Neural progenitor cell (in vitro differentiated cells): Measurements from ENCODE around the gene MBD1. TPM values are rescaled to one million over a fixed set of nuclear protein-coding genes. Genes with fewer than 3 reads are reported as not detected.

Experiments
- DNase-seq: peaks from one replicate; pipeline ENCODE4 v3.0.0-alpha.2; 2016; ENCODE audit warnings: low spot score
- H2AFZ ChIP-seq: fragments of 200-600 bp; sonication (generic); replicated peaks from 2 replicates; pipeline ENCODE4 v1.6.1; 2016; ENCODE audit warnings: antibody characterized with exemption
- H3F3A ChIP-seq: fragments of 200-600 bp; sonication (generic); 2 replicates; pipeline ENCODE4 v1.6.1; 2016; ENCODE audit warnings: antibody characterized with exemption, low read depth
- H3K27ac ChIP-seq: fragments of 200-600 bp; sonication (generic); 2 replicates; pipeline ENCODE4 v1.5.1; 2016; ENCODE audit warnings: mild to moderate bottlenecking
- H3K27me3 ChIP-seq: fragments of 200-600 bp; sonication (generic); 2 replicates; pipeline ENCODE4 v1.6.1; 2016; ENCODE audit warnings: mild to moderate bottlenecking, moderate library complexity
- H3K36me3 ChIP-seq: fragments of 200-600 bp; sonication (generic); 2 replicates; pipeline ENCODE4 v1.5.1; 2016
- H3K4me1 ChIP-seq: fragments of 200-600 bp; sonication (generic); 2 replicates; pipeline ENCODE4 v1.6.1; 2016; ENCODE audit warnings: mixed run types
- H3K4me2 ChIP-seq: fragments of 200-600 bp; sonication (generic); 2 replicates; pipeline ENCODE4 v1.6.1; 2016
- H3K4me3 ChIP-seq: fragments of 200-600 bp; sonication (generic); 2 replicates; pipeline ENCODE4 v1.5.1; 2016
- H3K79me2 ChIP-seq: fragments of 200-600 bp; sonication (generic); 2 replicates; pipeline ENCODE4 v1.6.1; 2016; ENCODE audit warnings: low read depth
- H3K9ac ChIP-seq: fragments of 200-600 bp; sonication (generic); 2 replicates; pipeline ENCODE4 v1.6.1; 2016
- H3K9me3 ChIP-seq: fragments of 200-600 bp; sonication (generic); 2 replicates; pipeline ENCODE4 v1.5.1; 2016; ENCODE audit warnings: low read depth
- H4K20me1 ChIP-seq: fragments of 200-600 bp; sonication (generic); 2 replicates; pipeline ENCODE4 v1.6.1; 2016; ENCODE audit warnings: low read depth
- H3K27ac Mint-ChIP-seq: 3 replicates; pipeline ENCODE4 v1.8.0; 2021; ENCODE audit warnings: mixed read lengths
- H3K27me3 Mint-ChIP-seq: 2 replicates; pipeline ENCODE4 v1.8.0; 2022; ENCODE audit warnings: low read depth, mild to moderate bottlenecking, inconsistent platforms, moderate library complexity, mixed read lengths; ENCODE audit not compliant: insufficient read depth
- H3K36me3 Mint-ChIP-seq: 3 replicates; pipeline ENCODE4 v1.8.0; 2021; ENCODE audit warnings: mixed read lengths
- H3K4me1 Mint-ChIP-seq: 3 replicates; pipeline ENCODE4 v1.8.0; 2021; ENCODE audit warnings: mixed read lengths
- H3K4me3 Mint-ChIP-seq: 3 replicates; pipeline ENCODE4 v1.8.0; 2021; ENCODE audit warnings: mild to moderate bottlenecking, moderate library complexity, mixed read lengths
- H3K9me3 Mint-ChIP-seq: 3 replicates; pipeline ENCODE4 v1.8.0; 2020; ENCODE audit warnings: mixed read lengths
- EZH2 ChIP-seq: fragments of 200-600 bp; sonication (generic); IDR thresholded peaks from 2 replicates; pipeline ENCODE4 v1.6.1; 2017; ENCODE audit warnings: antibody characterized with exemption, mild to moderate bottlenecking, moderate library complexity
- EZH2phosphoT487 ChIP-seq: fragments of 200-600 bp; sonication (generic); IDR thresholded peaks from 2 replicates; pipeline ENCODE4 v1.6.1; 2017; ENCODE audit warnings: antibody characterized with exemption
- total RNA-seq: library from RNA; depleted of rRNA; stranded (reverse); fragments of >200 nt; gene quantifications from 2 replicates; pipeline ENCODE4 v1.2.3, GENCODE V29; 2015; ENCODE audit warnings: low replicate concordance
- TF ChIP-seq, protein P1 (sequence below): fragments of 200-600 bp; sonication (generic); IDR thresholded peaks from 2 replicates; pipeline ENCODE4 v1.5.1; 2017; ENCODE audit warnings: antibody characterized with exemption, mild to moderate bottlenecking

The MBD1 gene
- total RNA-seq, 1 donor from 2014 or later, result 32.7 TPM

DNA sequence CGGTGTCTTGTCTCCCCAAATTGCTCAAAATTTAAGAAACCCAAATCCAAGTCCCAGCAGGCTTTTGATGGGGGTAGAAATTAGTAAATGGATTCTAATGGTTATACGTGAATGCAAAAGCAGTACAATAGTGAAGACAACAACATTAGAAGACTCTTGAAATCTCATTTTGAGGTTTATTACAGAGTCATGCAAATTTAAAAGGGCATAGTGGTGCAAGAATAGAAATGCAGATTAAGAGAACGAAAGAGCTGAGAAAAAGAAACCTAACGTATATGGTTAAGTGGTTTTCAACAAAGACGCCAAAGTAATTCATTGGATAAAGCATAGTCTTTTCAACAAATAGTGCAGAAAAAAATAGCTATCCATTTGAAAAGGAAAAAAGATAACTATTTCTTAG, 39.4 kb upstream of the MBD1 start:
- Histone ChIP-seq H3K4me1 (peaks cover 11% of the 10 kb centered on the region), H2AFZ (peak overlapping the region; percentile 38), H3K9ac (no peak overlapping the region), H3K9me3 (no peaks in the 10 kb centered on the region), H3F3A (no peaks in the 10 kb centered on the region), H4K20me1 (no peaks in the 10 kb centered on the region), H3K27ac (no peak overlapping the region), H3K36me3 (peaks cover 3% of the 10 kb centered on the region), H3K4me3 (no peak overlapping the region), H3K79me2 (no peaks in the 10 kb centered on the region), H3K4me2 (peak overlapping the region; percentile 51), H3K27me3 (no peaks in the 10 kb centered on the region)
- no peak for DNase-seq
- Mint-ChIP-seq H3K27me3 (no peaks in the 10 kb centered on the region), H3K36me3 (no peaks in the 10 kb centered on the region), H3K9me3 (no peaks in the 10 kb centered on the region), H3K4me1 (no peaks in the 10 kb centered on the region), H3K27ac (no peak overlapping the region), H3K4me3 (no peak overlapping the region)
- TF ChIP-seq EZH2phosphoT487 (no peak), EZH2 (no peak)
- TF ChIP-seq, protein P1, sequence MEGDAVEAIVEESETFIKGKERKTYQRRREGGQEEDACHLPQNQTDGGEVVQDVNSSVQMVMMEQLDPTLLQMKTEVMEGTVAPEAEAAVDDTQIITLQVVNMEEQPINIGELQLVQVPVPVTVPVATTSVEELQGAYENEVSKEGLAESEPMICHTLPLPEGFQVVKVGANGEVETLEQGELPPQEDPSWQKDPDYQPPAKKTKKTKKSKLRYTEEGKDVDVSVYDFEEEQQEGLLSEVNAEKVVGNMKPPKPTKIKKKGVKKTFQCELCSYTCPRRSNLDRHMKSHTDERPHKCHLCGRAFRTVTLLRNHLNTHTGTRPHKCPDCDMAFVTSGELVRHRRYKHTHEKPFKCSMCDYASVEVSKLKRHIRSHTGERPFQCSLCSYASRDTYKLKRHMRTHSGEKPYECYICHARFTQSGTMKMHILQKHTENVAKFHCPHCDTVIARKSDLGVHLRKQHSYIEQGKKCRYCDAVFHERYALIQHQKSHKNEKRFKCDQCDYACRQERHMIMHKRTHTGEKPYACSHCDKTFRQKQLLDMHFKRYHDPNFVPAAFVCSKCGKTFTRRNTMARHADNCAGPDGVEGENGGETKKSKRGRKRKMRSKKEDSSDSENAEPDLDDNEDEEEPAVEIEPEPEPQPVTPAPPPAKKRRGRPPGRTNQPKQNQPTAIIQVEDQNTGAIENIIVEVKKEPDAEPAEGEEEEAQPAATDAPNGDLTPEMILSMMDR, result no peak

DNA sequence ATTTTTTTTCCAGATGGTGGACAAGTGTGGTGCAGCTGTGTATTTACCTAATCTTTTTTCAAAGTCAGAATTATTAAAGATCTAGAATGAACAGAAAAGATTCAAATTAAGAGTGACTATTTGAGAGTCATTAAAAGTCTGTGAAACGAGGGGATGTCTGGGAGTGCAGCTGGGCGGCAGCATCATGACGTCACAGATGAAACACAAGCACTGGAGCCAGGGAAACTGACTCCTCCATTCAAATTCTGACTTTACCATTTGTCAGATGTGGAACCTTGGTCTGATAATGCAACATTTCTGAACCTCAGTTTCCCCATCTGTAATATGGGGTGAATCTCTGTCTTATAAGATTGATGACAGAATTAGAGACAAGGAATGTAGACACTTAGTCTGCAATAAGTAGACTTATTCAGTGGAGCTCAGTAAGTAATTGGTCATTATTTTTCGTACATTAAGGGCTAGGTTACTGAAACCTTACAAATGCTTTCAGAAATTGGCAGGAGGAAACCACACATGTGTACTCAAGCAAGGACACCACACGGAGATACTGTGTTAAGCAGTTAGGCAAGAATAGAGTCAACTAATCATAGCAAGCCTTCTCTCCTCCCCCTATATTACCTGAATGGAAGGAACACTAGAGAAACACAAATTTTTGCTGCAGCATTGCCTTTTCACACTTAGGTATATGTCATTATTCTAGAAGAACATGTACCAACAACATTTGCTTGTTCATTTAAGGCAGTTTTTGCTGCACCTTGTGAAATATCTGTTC, 34.0 kb upstream of the MBD1 start:
- no peak for TF ChIP-seq EZH2
- TF ChIP-seq, protein P1, result no peak
- TF ChIP-seq EZH2phosphoT487, result no peak
- peaks cover under 1% of the 10 kb centered on the region for H3K4me1 ChIP-seq
- H3K9me3 Mint-ChIP-seq, result no peaks in the 10 kb centered on the region
- no peaks in the 10 kb centered on the region for H3K36me3 Mint-ChIP-seq
- H3K9ac ChIP-seq, result no peak overlapping the region
- no peak overlapping the region for H2AFZ ChIP-seq
- no peak for DNase-seq
- H3K4me2 ChIP-seq, result no peak overlapping the region
- H3K9me3 ChIP-seq, result no peaks in the 10 kb centered on the region
- H3K4me1 Mint-ChIP-seq, result no peaks in the 10 kb centered on the region
- H3K36me3 ChIP-seq, result no peaks in the 10 kb centered on the region
- H3K27me3 ChIP-seq, result peaks cover 29% of the 10 kb centered on the region
- H3K79me2 ChIP-seq, result no peaks in the 10 kb centered on the region
- no peak overlapping the region for H3K27ac ChIP-seq
- no peaks in the 10 kb centered on the region for H3F3A ChIP-seq
- H3K27ac Mint-ChIP-seq, result no peak overlapping the region
- no peaks in the 10 kb centered on the region for H3K27me3 Mint-ChIP-seq
- H4K20me1 ChIP-seq, result no peaks in the 10 kb centered on the region
- H3K4me3 ChIP-seq, result no peak overlapping the region
- H3K4me3 Mint-ChIP-seq, result no peak overlapping the region

- DNase-seq, result no peak
- H2AFZ ChIP-seq, result no peak overlapping the region
- no peaks in the 10 kb centered on the region for H3K36me3 Mint-ChIP-seq
- no peak overlapping the region for H3K4me3 ChIP-seq
- H3K36me3 ChIP-seq, result no peaks in the 10 kb centered on the region
- H3K4me1 Mint-ChIP-seq, result no peaks in the 10 kb centered on the region
- H3K27me3 Mint-ChIP-seq, result no peaks in the 10 kb centered on the region
- H3K27me3 ChIP-seq, result peaks cover 41% of the 10 kb centered on the region
- H3K27ac ChIP-seq, result no peak overlapping the region
- peaks cover 5% of the 10 kb centered on the region for H3K9me3 Mint-ChIP-seq
- H3F3A ChIP-seq, result no peaks in the 10 kb centered on the region
- H3K27ac Mint-ChIP-seq, result no peak overlapping the region
- H3K9ac ChIP-seq, result no peak overlapping the region
- no peak overlapping the region for H3K4me2 ChIP-seq
- H3K4me3 Mint-ChIP-seq, result no peak overlapping the region
- H4K20me1 ChIP-seq, result no peaks in the 10 kb centered on the region
- TF ChIP-seq, protein P1, result no peak
- no peak for TF ChIP-seq EZH2
- TF ChIP-seq EZH2phosphoT487, result no peak
- H3K4me1 ChIP-seq, result no peaks in the 10 kb centered on the region
- no peaks in the 10 kb centered on the region for H3K79me2 ChIP-seq
- no peaks in the 10 kb centered on the region for H3K9me3 ChIP-seq
Observed at GRCh38 chr18:50313873-50314460, 32.6 kb upstream of the MBD1 start.
